HG02759 (cell line): ENCODE data around the gene RHO.

ENCODE experiments used
- ATAC-seq: cut with Tn5 transposase; IDR thresholded peaks from one replicate; pipeline ENCODE4 v1.9.1; 2021; ENCODE audit warnings: mild to moderate bottlenecking, moderate library complexity; ENCODE audit not compliant: unreplicated experiment

The RHO gene

GRCh38 chr3:129575997-129576384 is 47.6 kb downstream of the RHO start:
- no peak for ATAC-seq

- peak; percentile 60 for ATAC-seq
These were observed 48.3 kb downstream of the RHO start for GRCh38 chr3:129576514-129577352.

DNA sequence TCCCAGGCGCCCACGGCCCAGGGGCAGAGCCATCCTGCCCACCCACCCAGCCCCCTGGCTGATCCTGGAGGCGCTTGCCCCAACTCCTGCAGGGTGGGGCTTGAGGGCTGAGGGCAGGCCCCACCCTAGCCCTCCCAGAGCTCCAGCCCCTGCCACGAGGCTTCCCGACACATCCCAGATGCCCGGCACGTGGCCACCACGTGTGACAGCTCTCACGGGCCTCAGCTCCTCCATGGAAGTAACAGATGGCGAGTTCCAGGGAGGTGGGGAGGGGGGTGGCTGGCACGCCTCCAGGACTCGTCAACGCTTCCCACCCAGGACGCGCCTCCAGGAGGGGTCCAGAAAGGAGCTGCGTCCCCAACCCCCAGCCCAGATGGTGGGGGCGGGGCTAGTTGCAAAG is 48.9 kb downstream of the RHO start:
- ATAC-seq, result no peak

DNA sequence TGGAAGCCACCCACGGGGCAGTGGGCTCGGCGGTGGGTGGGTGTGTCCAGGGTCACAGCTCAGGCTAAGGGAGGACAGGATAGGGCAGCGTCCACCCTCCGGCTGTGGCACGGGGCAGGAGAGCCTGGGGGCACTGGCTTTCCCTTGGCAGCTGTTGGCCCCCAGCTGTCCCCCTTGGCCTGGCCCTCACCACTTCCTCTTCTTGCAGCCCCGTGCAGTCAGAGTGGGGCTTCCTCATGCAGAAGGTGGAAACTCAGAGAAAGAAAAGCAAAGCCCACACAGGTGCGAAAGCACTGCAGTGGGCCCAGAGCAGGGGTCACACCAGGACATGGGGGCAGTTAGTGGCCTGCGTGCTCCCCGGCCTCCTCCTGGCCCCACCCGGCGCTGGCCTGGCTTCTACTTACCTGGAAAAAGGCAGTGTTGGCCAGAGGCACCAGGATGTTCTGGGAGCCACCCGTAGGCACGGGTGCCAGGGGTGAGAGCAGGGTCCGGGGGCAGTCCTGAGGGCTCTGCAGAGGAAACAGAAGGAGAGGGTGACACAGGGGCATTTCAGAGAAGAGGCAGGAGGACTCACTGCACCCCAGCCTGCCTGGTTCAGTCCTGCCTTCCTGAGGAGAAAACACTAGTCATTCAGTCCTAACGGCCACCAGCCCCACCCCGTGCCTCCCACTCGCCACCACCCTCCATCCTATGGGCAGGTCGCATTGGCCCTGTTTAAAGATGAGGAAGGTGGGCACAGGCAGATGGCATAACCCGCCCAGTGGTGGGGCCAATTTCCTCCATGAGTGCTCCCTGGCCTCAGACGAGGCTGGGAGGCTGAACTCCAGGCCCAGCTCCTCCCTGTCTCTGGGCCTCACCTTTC is 49.7 kb downstream of the RHO start:
- no peak for ATAC-seq

GRCh38 chr3:129579991-129580390 is 51.6 kb downstream of the RHO start:
- no peak for ATAC-seq

DNA sequence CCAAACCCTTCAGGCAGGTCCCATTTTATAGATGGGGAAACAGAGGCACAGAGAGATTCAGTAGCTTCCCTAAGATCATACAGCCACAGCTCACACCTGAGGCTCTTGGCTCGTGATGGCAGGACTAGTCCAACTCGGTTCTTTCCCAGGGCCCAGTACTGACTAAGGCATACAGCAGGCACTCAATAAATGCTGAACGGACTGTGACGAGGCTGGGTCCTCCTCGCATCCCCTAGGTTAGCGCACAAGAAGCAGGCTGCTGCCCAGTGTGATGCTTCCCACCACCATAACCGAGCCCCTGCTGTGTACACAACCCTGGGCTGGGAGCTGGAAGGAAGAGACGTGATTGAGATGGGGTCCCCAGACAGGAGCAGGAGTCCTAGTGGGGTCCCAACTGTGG is 53.2 kb downstream of the RHO start:
- ATAC-seq, result no peak

DNA sequence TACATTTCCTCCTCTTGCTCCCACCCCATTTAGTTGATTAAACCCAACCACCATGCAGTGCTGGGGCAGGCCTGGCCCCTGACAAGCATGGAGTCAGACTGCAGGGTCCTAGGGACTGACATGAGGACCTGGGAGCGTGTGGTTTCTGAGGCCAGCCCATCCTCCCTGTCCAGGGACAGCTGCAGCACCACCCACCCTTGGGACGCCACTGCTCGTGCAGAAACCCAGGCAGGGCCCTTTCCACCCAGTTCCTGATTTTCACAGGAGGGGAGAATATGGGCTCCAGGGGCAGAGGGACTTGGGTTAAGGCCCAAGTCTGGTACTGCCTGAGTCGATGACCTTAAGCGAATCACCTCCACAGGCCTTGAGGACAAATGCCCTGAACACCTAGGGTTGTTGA is 54.4 kb downstream of the RHO start:
- no peak for ATAC-seq

- no peak for ATAC-seq
These were observed 54.9 kb downstream of the RHO start for GRCh38 chr3:129583289-129583688.

DNA sequence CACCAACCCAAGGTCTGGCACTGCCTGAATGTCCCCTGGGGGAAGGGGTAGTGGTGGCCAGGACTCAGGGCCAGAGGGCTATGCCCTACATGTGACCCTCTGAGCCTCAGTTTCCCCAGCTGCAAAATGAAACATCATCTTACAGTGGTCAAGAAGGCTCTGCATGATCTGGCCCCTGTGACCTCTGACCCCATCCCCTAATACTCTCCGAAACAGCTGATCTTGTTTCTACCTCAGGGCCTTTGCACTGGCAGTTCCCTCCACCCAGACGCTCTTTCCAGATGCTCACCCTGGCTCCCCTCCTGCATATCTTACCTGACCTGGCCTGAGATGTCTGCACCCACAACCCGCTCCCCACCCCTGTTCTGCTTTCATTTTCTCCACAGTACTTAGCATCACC is 56.2 kb downstream of the RHO start:
- no peak for ATAC-seq
